Neural cell (in vitro differentiated cells): ENCODE results near the gene DAGLA. TPM values are rescaled to one million over a fixed set of nuclear protein-coding genes. Genes with fewer than 3 reads are reported as not detected.

Experiments used
- H2AFZ ChIP-seq: fragments of 200-600, 300-800 bp; sonication (generic), shearing (Covaris generic); 2 replicates; pipeline ENCODE4 v1.6.0; 2014; ENCODE audit warnings: low read depth, mild to moderate bottlenecking, antibody characterized with exemption, low read length, moderate library complexity
- H3F3A ChIP-seq: fragments of 200-600 bp; shearing (Covaris generic); 2 replicates; pipeline ENCODE4 v1.6.1; 2016; ENCODE audit warnings: mild to moderate bottlenecking, moderate library complexity, mixed read lengths, antibody characterized with exemption, low read length; ENCODE audit not compliant: insufficient read depth, poor library complexity, severe bottlenecking
- H3K27ac ChIP-seq: fragments of 200-600, 300-800 bp; sonication (generic), shearing (Covaris generic); 2 replicates; pipeline ENCODE4 v1.5.1; 2014; ENCODE audit warnings: mild to moderate bottlenecking, low read length, moderate library complexity
- H3K27me3 ChIP-seq: fragments of 300-800, 200-600 bp; sonication (generic), shearing (Covaris generic); 2 replicates; pipeline ENCODE4 v1.6.0; 2014; ENCODE audit warnings: mild to moderate bottlenecking, low read depth, low read length, moderate library complexity; ENCODE audit not compliant: insufficient read depth
- H3K36me3 ChIP-seq: fragments of 300-800, 200-600 bp; sonication (generic), shearing (Covaris generic); 2 replicates; pipeline ENCODE4 v1.5.1; 2014; ENCODE audit warnings: mild to moderate bottlenecking, antibody characterized with exemption, low read length, moderate library complexity; ENCODE audit not compliant: insufficient read depth
- H3K4me2 ChIP-seq: fragments of 300-800, 200-600 bp; sonication (generic), shearing (Covaris generic); 2 replicates; pipeline ENCODE4 v1.6.0; 2014; ENCODE audit warnings: mild to moderate bottlenecking, low read length
- H3K4me3 ChIP-seq: fragments of 300-800, 200-600 bp; sonication (generic), shearing (Covaris generic); 2 replicates; pipeline ENCODE4 v1.5.1; 2014; ENCODE audit warnings: mild to moderate bottlenecking, low read length, moderate library complexity
- H3K79me2 ChIP-seq: fragments of 200-600 bp; shearing (Covaris generic); replicated peaks from 2 replicates; pipeline ENCODE4 v1.6.0; 2014; ENCODE audit warnings: mild to moderate bottlenecking, low read length, moderate library complexity; ENCODE audit not compliant: insufficient read depth
- H3K9ac ChIP-seq: fragments of 300-800, 200-600 bp; sonication (generic), shearing (Covaris generic); 2 replicates; pipeline ENCODE4 v1.6.1; 2016; ENCODE audit warnings: mild to moderate bottlenecking, low read length, mixed read lengths
- H3K9me2 ChIP-seq: fragments of 200-600 bp; shearing (Covaris generic); 2 replicates; pipeline ENCODE4 v1.6.1; 2016; ENCODE audit warnings: mild to moderate bottlenecking, low read length, mixed read lengths; ENCODE audit not compliant: insufficient read depth
- H3K9me3 ChIP-seq: fragments of 200-600, 300-800 bp; sonication (generic), shearing (Covaris generic); 2 replicates; pipeline ENCODE4 v1.6.1; 2016; ENCODE audit warnings: mild to moderate bottlenecking, mixed run types, low read length, moderate library complexity, mixed read lengths
- H4K20me1 ChIP-seq: fragments of 200-600 bp; shearing (Covaris generic); 2 replicates; pipeline ENCODE4 v1.6.1; 2016; ENCODE audit warnings: mild to moderate bottlenecking, mixed run types; ENCODE audit not compliant: insufficient read depth
- CTCF ChIP-seq: fragments of 450-650 bp; IDR thresholded peaks from 2 replicates; pipeline ENCODE4 v1.5.1; 2014; ENCODE audit warnings: antibody characterized with exemption, mild to moderate bottlenecking, moderate library complexity; ENCODE audit not compliant: poor library complexity, severe bottlenecking
- EP300 ChIP-seq: fragments of 450-650 bp; conservative IDR thresholded peaks from 2 replicates; pipeline ENCODE4 v1.6.1; 2014; ENCODE audit warnings: antibody characterized with exemption, mild to moderate bottlenecking, moderate library complexity; ENCODE audit not compliant: poor library complexity, severe bottlenecking
- EZH2 ChIP-seq: fragments of 200-600, 300-800 bp; shearing (Covaris generic), sonication (generic); IDR thresholded peaks from 2 replicates; pipeline ENCODE4 v1.6.1; 2014; ENCODE audit warnings: antibody characterized with exemption, low read length, borderline replicate concordance, mild to moderate bottlenecking; ENCODE audit not compliant: insufficient read depth, poor library complexity, severe bottlenecking
- MXI1 ChIP-seq: fragments of 450-650 bp; conservative IDR thresholded peaks from 2 replicates; pipeline ENCODE4 v1.6.1; 2014; ENCODE audit warnings: antibody characterized with exemption, mild to moderate bottlenecking; ENCODE audit not compliant: poor library complexity, severe bottlenecking
- POLR2AphosphoS5 ChIP-seq: IDR thresholded peaks from 2 replicates; pipeline ENCODE4 v1.6.1; 2012
- RAD21 ChIP-seq: fragments of 450-650 bp; conservative IDR thresholded peaks from 2 replicates; pipeline ENCODE4 v1.6.1; 2014; ENCODE audit warnings: antibody characterized with exemption, mild to moderate bottlenecking, moderate library complexity
- SMC3 ChIP-seq: fragments of 450-650 bp; conservative IDR thresholded peaks from 2 replicates; pipeline ENCODE4 v1.6.1; 2014; ENCODE audit warnings: antibody characterized with exemption, mild to moderate bottlenecking, moderate library complexity; ENCODE audit not compliant: poor library complexity
- TAF1 ChIP-seq: IDR thresholded peaks from 2 replicates; pipeline ENCODE4 v1.6.1; 2012; ENCODE audit warnings: low read depth
- polyA plus RNA-seq: library from polyadenylated mRNA; depleted of rRNA; stranded (reverse); fragments of >200 nt; gene quantifications from 2 replicates; pipeline ENCODE4 v1.2.3, GENCODE V29; 2014
- TF ChIP-seq, protein P1 (sequence below): IDR thresholded peaks from 2 replicates; pipeline ENCODE4 v1.6.1; 2012; ENCODE audit warnings: borderline replicate concordance

DAGLA gene
- polyA plus RNA-seq, 1 donor from 2014 or later: 4.5 TPM

DNA sequence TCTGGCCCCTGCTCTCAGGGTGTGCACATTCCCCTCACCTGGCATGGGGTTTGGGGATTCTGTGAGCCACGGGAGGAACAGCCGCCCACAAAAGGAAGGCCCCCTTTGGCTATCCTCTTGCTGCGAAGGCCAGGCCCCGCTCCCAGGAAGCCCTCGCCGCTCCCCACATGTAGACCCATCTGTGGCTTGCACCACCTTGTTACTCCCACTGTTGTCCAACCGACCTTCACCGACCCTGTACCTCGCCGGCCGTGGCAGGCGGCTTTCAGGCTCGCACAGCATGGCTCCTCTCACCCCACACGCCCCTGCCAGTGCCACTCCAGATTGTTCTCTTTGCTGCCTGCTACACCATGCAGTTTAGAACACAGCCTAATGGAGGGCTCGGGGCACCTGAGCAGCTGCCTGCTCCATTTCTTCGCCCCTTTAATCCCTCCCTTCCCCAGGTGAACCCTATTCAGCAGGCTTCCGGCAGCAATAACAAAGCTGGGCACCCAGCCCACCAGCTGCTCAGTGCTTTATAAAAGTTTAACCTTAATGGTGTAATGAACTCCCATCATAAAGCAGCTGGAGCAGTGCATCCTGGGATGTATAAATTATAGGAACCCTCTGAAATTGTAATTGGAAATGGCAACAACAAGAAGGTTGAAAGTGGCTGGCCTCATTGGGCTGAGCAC, 10.7 kb downstream of the DAGLA start:
- H3K4me3 ChIP-seq: peak overlapping the region; percentile 22
- no peaks in the 10 kb centered on the region for H3K27me3 ChIP-seq
- peak overlapping the region; percentile 52 for H3K9ac ChIP-seq
- TF ChIP-seq TAF1 (no peak), EZH2 (no peak), POLR2AphosphoS5 (no peak), EP300 (no peak), SMC3 (no peak), RAD21 (no peak), MXI1 (no peak), CTCF (no peak)
- TF ChIP-seq, protein P1, sequence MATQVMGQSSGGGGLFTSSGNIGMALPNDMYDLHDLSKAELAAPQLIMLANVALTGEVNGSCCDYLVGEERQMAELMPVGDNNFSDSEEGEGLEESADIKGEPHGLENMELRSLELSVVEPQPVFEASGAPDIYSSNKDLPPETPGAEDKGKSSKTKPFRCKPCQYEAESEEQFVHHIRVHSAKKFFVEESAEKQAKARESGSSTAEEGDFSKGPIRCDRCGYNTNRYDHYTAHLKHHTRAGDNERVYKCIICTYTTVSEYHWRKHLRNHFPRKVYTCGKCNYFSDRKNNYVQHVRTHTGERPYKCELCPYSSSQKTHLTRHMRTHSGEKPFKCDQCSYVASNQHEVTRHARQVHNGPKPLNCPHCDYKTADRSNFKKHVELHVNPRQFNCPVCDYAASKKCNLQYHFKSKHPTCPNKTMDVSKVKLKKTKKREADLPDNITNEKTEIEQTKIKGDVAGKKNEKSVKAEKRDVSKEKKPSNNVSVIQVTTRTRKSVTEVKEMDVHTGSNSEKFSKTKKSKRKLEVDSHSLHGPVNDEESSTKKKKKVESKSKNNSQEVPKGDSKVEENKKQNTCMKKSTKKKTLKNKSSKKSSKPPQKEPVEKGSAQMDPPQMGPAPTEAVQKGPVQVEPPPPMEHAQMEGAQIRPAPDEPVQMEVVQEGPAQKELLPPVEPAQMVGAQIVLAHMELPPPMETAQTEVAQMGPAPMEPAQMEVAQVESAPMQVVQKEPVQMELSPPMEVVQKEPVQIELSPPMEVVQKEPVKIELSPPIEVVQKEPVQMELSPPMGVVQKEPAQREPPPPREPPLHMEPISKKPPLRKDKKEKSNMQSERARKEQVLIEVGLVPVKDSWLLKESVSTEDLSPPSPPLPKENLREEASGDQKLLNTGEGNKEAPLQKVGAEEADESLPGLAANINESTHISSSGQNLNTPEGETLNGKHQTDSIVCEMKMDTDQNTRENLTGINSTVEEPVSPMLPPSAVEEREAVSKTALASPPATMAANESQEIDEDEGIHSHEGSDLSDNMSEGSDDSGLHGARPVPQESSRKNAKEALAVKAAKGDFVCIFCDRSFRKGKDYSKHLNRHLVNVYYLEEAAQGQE: no peak
- H3K9me2 ChIP-seq: no peaks in the 10 kb centered on the region
- no peaks in the 10 kb centered on the region for H3K79me2 ChIP-seq
- no peak overlapping the region for H2AFZ ChIP-seq
- H3K27ac ChIP-seq: peak overlapping the region; percentile 86
- no peaks in the 10 kb centered on the region for H3K9me3 ChIP-seq
- no peak overlapping the region for H3K4me2 ChIP-seq
- no peaks in the 10 kb centered on the region for H4K20me1 ChIP-seq
- no peaks in the 10 kb centered on the region for H3F3A ChIP-seq
- H3K36me3 ChIP-seq: no peaks in the 10 kb centered on the region

DNA sequence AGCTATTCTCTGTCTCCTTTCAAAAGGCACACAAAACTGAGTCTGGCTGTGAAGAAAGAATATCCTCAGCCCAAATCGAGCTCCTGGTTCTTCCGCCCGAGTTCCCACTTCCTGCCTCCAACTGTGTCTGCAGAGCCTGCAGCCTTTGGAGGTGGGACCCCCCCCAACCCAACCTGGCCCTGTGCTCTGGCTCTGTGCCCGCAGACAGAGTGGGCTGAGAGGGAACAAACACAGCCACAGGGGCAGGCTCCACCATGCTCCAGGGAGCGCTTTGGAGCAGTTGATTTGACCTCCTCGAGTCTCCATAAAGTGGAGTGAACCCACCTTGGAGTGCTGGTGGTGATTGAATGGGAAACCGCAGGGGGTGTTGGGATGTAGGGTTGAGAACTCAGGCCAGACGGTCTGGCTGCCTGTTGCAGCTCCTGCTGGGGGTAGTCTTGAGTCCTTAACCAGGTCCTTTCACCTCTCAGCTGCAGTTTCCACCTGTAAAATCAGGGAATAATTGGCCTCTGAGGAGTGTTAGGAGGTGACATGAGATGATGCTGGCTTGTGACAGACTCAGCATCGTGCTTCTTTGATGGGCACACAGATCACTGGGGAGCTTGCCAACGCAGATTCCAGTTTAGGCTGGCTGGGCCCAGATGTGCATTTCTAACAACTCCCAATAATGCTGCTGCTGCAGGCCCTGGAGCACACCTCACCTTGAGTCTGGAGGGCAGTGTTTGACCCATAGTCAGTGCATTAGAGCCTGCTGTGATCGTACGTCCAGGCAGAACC, 11.4 kb downstream of the DAGLA start:
- Histone ChIP-seq H3K36me3 (no peaks in the 10 kb centered on the region), H3K9ac (peak overlapping the region; percentile 52), H3K4me3 (peak overlapping the region; percentile 22), H3K9me2 (no peaks in the 10 kb centered on the region), H2AFZ (no peak overlapping the region), H4K20me1 (no peaks in the 10 kb centered on the region), H3K4me2 (peak overlapping the region; percentile 19), H3K27ac (peak overlapping the region; percentile 86), H3K9me3 (no peaks in the 10 kb centered on the region), H3K79me2 (no peaks in the 10 kb centered on the region), H3K27me3 (no peaks in the 10 kb centered on the region), H3F3A (no peaks in the 10 kb centered on the region)
- TF ChIP-seq RAD21 (no peak), POLR2AphosphoS5 (peak; percentile 76), EZH2 (no peak), CTCF (no peak), EP300 (peak; percentile 62), SMC3 (no peak), TAF1 (no peak), MXI1 (no peak)
- TF ChIP-seq, protein P1: no peak
